Aorta (tissue), 5 donors: ENCODE measurements around the gene RNU7-1. TPM values are rescaled to one million over a fixed set of nuclear protein-coding genes. Genes with fewer than 3 reads are reported as not detected.

Experiments
- ATAC-seq: fragments of 200-7000 bp; cut with Tn5 transposase; one replicate; pipeline ENCODE4 v1.9.1; 2022; ENCODE audit warnings: moderate library complexity; ENCODE audit not compliant: low FRiP score
- DNase-seq, 2 donors: peaks; one replicate each; pipeline ENCODE4 v3.0.0-alpha.2; 2020
- H3K27ac ChIP-seq, 2 donors: one replicate each; pipeline ENCODE4 v1.5.1; 2013; ENCODE audit warnings: low read length in 2 of 2, mild to moderate bottlenecking in 2 of 2, moderate library complexity in 2 of 2, control low read depth in 1 of 2, inconsistent platforms in 1 of 2, low read depth in 1 of 2
- H3K27me3 ChIP-seq, 2 donors: one replicate each; pipeline ENCODE4 v1.6.1; 2013; ENCODE audit warnings: control low read depth in 1 of 2, low read length in 1 of 2, mild to moderate bottlenecking in 1 of 2, moderate library complexity in 1 of 2; ENCODE audit not compliant: insufficient read depth in 2 of 2, control insufficient read depth in 1 of 2
- H3K36me3 ChIP-seq, 2 donors: one replicate each; pipeline ENCODE4 v1.6.1; 2013; ENCODE audit warnings: control low read depth in 1 of 2, low read length in 1 of 2, mild to moderate bottlenecking in 1 of 2; ENCODE audit not compliant: insufficient read depth in 2 of 2, control insufficient read depth in 1 of 2
- H3K4me1 ChIP-seq, 2 donors: one replicate each; pipeline ENCODE4 v1.6.1; 2013; ENCODE audit warnings: low read length in 2 of 2, control low read depth in 1 of 2, mild to moderate bottlenecking in 1 of 2, moderate library complexity in 1 of 2; ENCODE audit not compliant: insufficient read depth in 2 of 2, control insufficient read depth in 1 of 2
- H3K4me3 ChIP-seq, 2 donors: one replicate each; pipeline ENCODE4 v1.5.1; 2013; ENCODE audit warnings: low read length in 2 of 2, control low read depth in 1 of 2, mild to moderate bottlenecking in 1 of 2
- H3K9me3 ChIP-seq: one replicate; pipeline ENCODE4 v1.6.1; 2013; ENCODE audit warnings: mild to moderate bottlenecking, low read length; ENCODE audit not compliant: control insufficient read depth
- WGBS, 2 donors: extraction: QIAGEN DNeasy Blood & Tissue Kit; methylation state at CpG; one replicate each; pipeline ENCODE4 v1.1.7; 2013; 5-methylcytosine and 5-hydroxymethylcytosine counted together
- intact Hi-C, 2 donors: fragments of 100-400 bp; cut with DNase I; formaldehyde crosslinking; loops; one replicate each; pipeline versions ENCODE4 v1.14.2 to v1.15.0; 2022
- polyA plus RNA-seq, 2 donors: library from polyadenylated mRNA; stranded (reverse); fragments of 200-250 nt; gene quantifications; one replicate each; pipeline ENCODE4 v1.2.3, GENCODE V29; 2013
- total RNA-seq, 2 donors: library from RNA; stranded (reverse); fragmentation: NEBNext Ultra II Directional; extraction: Animal tissue kit (Norgen Biotek cat#: 25700); gene quantifications; one replicate each; pipeline ENCODE4 v1.2.1, GENCODE V29; 2021
- donor health status: healthy with polysubstance abuse.
- donor health status: Bipolar disorder and iron deficiency.
- donor health status: DM: no; HTN: no; CAD: no.
- donor health status: DM: no; HTN: no; CAD: no.
- donor health status: DM: yes; HTN: yes; CAD: no.

RNU7-1 gene
- total and polyA plus RNA-seq, 4 donors: not detected

GRCh38 chr12:6964605-6965025, 21.0 kb downstream of the RNU7-1 start:
- H3K27ac ChIP-seq: peak overlapping the region in 1 of 2 donors; percentile 41
- ATAC-seq (no peak), DNase-seq (peak in 1 of 2 donors; percentile 73)
- peaks cover 0 to 6% of the 10 kb centered on the region in 2 donors for H3K36me3 ChIP-seq
- H3K4me3 ChIP-seq: no peak overlapping the region
- 72 to 76% methylated on average over 8 of the region's 8 CpGs for WGBS, 2 donors
- H3K27me3 ChIP-seq: no peaks in the 10 kb centered on the region
- intact Hi-C loops: loop anchor here (2.0 kb wide), 1 partner anchor 40 kb away; no protein-coding TSS in a partner anchor
- H3K4me1 ChIP-seq: peaks cover 4 to 5% of the 10 kb centered on the region in 2 donors
- H3K9me3 ChIP-seq: no peaks in the 10 kb centered on the region

GRCh38 chr12:6965026-6965661, 21.5 kb downstream of the RNU7-1 start:
- no peak overlapping the region for H3K4me3 ChIP-seq
- no peaks in the 10 kb centered on the region for H3K27me3 ChIP-seq
- peak; percentile 94 for DNase-seq
- H3K36me3 ChIP-seq: peaks cover 0 to 6% of the 10 kb centered on the region in 2 donors
- H3K4me1 ChIP-seq: peaks cover 4 to 5% of the 10 kb centered on the region in 2 donors
- H3K27ac ChIP-seq: peak overlapping the region in 1 of 2 donors; percentile 41
- 20 to 21% methylated on average over 12 of the region's 12 CpGs for WGBS, 2 donors
- intact Hi-C loops: loop anchor here (2.0 kb wide), 1 partner anchor 40 kb away; no protein-coding TSS in a partner anchor
- ATAC-seq: peak; percentile 84
- no peaks in the 10 kb centered on the region for H3K9me3 ChIP-seq

GRCh38 chr12:6965714-6966113, 22.1 kb downstream of the RNU7-1 start:
- Histone ChIP-seq H3K27me3 (no peaks in the 10 kb centered on the region), H3K27ac (no peak overlapping the region), H3K36me3 (peaks cover 0 to 6% of the 10 kb centered on the region in 2 donors), H3K9me3 (no peaks in the 10 kb centered on the region), H3K4me1 (peaks cover 4 to 5% of the 10 kb centered on the region in 2 donors), H3K4me3 (no peak overlapping the region)
- intact Hi-C loops: loop anchor here (2.0 kb wide), 1 partner anchor 41 kb away; no protein-coding TSS in a partner anchor
- 75 to 80% methylated on average over 4 of the region's 4 CpGs for WGBS, 2 donors
- peak in 1 of 2 donors; percentile 28 for DNase-seq
- ATAC-seq: no peak

GRCh38 chr12:6966351-6966750, 22.7 kb downstream of the RNU7-1 start:
- ATAC-seq (no peak), DNase-seq (peak in 1 of 2 donors; percentile 33)
- H3K27ac ChIP-seq: no peak overlapping the region
- no peaks in the 10 kb centered on the region for H3K9me3 ChIP-seq
- H3K36me3 ChIP-seq: peaks cover 0 to 6% of the 10 kb centered on the region in 2 donors
- intact Hi-C loops: no loop called here
- peaks cover 4 to 5% of the 10 kb centered on the region in 2 donors for H3K4me1 ChIP-seq
- no peak overlapping the region for H3K4me3 ChIP-seq
- WGBS, 2 donors: 84% methylated on average over 7 of the region's 7 CpGs
- H3K27me3 ChIP-seq: no peaks in the 10 kb centered on the region

DNA sequence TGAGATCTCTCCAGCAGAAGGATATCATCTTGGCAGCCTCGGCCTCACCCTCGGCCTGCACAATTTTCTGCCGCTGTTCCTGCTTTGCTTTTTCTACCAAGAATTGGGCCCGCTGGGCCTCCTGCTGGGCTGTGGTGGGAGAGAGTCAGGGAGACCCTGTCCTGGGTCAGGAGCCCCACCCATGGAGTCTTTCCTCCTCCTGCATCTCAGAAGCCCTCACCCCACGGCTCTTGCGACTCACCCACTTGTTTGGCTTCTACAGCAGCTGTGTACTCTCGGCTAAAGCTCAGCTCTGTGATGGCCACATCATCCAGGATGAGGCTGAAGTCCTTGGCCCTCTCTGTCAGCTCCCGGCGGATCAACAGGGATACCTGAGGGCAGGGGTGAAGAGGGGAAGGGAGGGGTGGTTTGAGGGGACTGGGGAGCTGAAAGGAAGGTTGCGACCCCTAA, 24.1 kb downstream of the RNU7-1 start:
- Histone ChIP-seq H3K4me3 (no peak overlapping the region), H3K27me3 (no peaks in the 10 kb centered on the region), H3K9me3 (no peaks in the 10 kb centered on the region), H3K27ac (no peak overlapping the region), H3K4me1 (peaks cover 4 to 5% of the 10 kb centered on the region in 2 donors), H3K36me3 (peaks cover 0 to 6% of the 10 kb centered on the region in 2 donors)
- intact Hi-C loops: no loop called here
- DNase-seq (peak in 1 of 2 donors; percentile 55), ATAC-seq (no peak)
- 87 to 88% methylated on average over 10 of the region's 10 CpGs for WGBS, 2 donors

- 85 to 88% methylated on average over 9 of the region's 9 CpGs for WGBS, 2 donors
- DNase-seq: peak in 1 of 2 donors; percentile 46
- no peak overlapping the region for H3K27ac ChIP-seq
These were observed 24.8 kb downstream of the RNU7-1 start for GRCh38 chr12:6968426-6968825.

GRCh38 chr12:6970096-6970527, 26.5 kb downstream of the RNU7-1 start:
- H3K27ac ChIP-seq: peak overlapping the region in 1 of 2 donors; percentile 38
- H3K4me3 ChIP-seq: peak overlapping the region; percentile 68 to 75
- H3K4me1 ChIP-seq: peaks cover 4 to 5% of the 10 kb centered on the region in 2 donors
- no peaks in the 10 kb centered on the region for H3K9me3 ChIP-seq
- no peaks in the 10 kb centered on the region for H3K27me3 ChIP-seq
- ATAC-seq: no peak
- DNase-seq: no peak
- H3K36me3 ChIP-seq: peaks cover 1 to 7% of the 10 kb centered on the region in 2 donors
- WGBS, 2 donors: 0% methylated on average over 31 of the region's 31 CpGs
- intact Hi-C loops: loop anchor here in 1 of 2 donors (5.0 kb wide), 2 partner anchors 47 to 127 kb away; partner anchors contain the start of gene LPCAT3

More at GRCh38 chr12:6968426-6968825, 24.8 kb downstream of the RNU7-1 start:
- intact Hi-C loops: no loop called here
- Histone ChIP-seq H3K4me1 (peaks cover 4 to 5% of the 10 kb centered on the region in 2 donors), H3K4me3 (no peak overlapping the region), H3K36me3 (peaks cover 0 to 6% of the 10 kb centered on the region in 2 donors), H3K27me3 (no peaks in the 10 kb centered on the region), H3K9me3 (no peaks in the 10 kb centered on the region)
- no peak for ATAC-seq

- H3K4me3 ChIP-seq: no peak overlapping the region
- intact Hi-C loops: loop anchor here in 1 of 2 donors (5.0 kb wide), 2 partner anchors 43 to 123 kb away; partner anchors contain the start of gene LPCAT3
- H3K36me3 ChIP-seq: peaks cover 6 to 8% of the 10 kb centered on the region in 2 donors
- peaks cover 2 to 3% of the 10 kb centered on the region in 2 donors for H3K4me1 ChIP-seq
- DNase-seq (no peak), ATAC-seq (no peak)
- H3K27me3 ChIP-seq: no peaks in the 10 kb centered on the region
- no peak overlapping the region for H3K27ac ChIP-seq
- WGBS, 2 donors: 92 to 93% methylated on average over 6 of the region's 6 CpGs
- no peaks in the 10 kb centered on the region for H3K9me3 ChIP-seq
These were observed 30.6 kb downstream of the RNU7-1 start for GRCh38 chr12:6974180-6974579.
